GM08714 (cell line): Measurements from ENCODE around the gene NUP85.
"Not testable (repeated sequence)": the region's sequence is repeated elsewhere in the genome, so short reads cannot be mapped to it uniquely, and the experiment has no call there.

Source experiments
- H3K4me3 ChIP-seq: fragments of 200-500 bp; sonication (Bioruptor generic); 2 replicates; pipeline ENCODE4 v1.5.1; 2014; ENCODE audit warnings: mild to moderate bottlenecking, low read length, inconsistent platforms
- ZNF274 ChIP-seq: IDR thresholded peaks from 2 replicates; pipeline ENCODE4 v1.6.1; 2012; ENCODE audit warnings: mild to moderate bottlenecking, low read depth, low read length

The NUP85 gene

DNA sequence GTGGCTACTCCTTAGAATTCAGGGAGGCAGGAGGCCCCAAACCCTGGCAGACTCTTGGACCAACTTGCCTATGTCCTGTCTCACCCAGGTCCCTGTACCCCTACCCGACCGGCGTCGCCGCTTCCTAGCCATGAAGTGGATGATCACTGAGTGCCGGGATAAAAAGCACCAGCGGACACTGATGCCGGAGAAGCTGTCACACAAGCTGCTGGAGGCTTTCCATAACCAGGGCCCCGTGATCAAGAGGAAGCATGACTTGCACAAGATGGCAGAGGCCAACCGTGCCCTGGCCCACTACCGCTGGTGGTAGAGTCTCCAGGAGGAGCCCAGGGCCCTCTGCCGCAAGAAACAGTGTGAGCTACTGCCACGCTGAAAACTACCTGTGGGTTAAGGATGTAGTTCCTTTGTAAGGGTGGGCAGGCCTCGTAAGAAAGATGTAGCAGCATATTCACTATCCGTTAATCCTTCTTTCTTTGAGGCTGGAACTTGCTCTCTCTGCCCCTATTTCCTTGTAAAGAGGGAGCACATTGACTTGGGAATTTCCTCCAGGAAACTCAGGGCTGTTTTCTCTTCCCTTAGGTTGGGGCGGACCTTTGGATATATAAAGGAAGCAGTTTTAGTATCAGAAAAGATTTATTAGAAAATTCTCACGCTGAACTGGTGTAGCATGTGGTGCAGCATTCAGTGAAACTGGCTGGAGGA lies 60.3 kb downstream of the NUP85 start:
- no peak for TF ChIP-seq ZNF274
- H3K4me3 ChIP-seq, result no peak overlapping the region

GRCh38 chr17:75266316-75267152 lies 61.1 kb downstream of the NUP85 start:
- TF ChIP-seq ZNF274, result no peak
- no peak overlapping the region for H3K4me3 ChIP-seq

- no peak overlapping the region for H3K4me3 ChIP-seq
- TF ChIP-seq ZNF274, result no peak
Measured at GRCh38 chr17:75267153-75267410, 61.6 kb downstream of the NUP85 start.

- TF ChIP-seq ZNF274, result no peak
- no peak overlapping the region for H3K4me3 ChIP-seq
Measured at GRCh38 chr17:75267411-75268232, 62.1 kb downstream of the NUP85 start.

DNA sequence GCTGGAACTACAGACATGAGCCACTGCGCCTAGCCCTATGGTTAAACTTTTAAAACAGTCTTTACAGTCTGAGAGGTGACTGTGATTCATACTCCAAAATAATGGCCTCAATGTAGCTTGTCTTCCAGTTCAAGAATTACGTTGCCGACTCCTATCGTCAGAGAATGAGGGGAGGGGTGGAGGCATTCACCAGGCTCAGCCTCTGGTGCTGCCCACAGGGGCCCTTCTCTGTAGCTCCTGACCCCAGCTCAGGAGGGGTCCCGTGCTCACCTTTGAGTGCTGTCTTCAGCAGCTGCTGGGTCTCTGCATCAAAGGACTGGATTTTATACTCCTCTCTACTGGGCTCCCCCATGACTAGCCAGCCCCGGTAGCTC lies 64.4 kb downstream of the NUP85 start:
- no peak for TF ChIP-seq ZNF274
- H3K4me3 ChIP-seq, result peak overlapping the region; percentile 68; the same call in 1 of the 2 replicates

DNA sequence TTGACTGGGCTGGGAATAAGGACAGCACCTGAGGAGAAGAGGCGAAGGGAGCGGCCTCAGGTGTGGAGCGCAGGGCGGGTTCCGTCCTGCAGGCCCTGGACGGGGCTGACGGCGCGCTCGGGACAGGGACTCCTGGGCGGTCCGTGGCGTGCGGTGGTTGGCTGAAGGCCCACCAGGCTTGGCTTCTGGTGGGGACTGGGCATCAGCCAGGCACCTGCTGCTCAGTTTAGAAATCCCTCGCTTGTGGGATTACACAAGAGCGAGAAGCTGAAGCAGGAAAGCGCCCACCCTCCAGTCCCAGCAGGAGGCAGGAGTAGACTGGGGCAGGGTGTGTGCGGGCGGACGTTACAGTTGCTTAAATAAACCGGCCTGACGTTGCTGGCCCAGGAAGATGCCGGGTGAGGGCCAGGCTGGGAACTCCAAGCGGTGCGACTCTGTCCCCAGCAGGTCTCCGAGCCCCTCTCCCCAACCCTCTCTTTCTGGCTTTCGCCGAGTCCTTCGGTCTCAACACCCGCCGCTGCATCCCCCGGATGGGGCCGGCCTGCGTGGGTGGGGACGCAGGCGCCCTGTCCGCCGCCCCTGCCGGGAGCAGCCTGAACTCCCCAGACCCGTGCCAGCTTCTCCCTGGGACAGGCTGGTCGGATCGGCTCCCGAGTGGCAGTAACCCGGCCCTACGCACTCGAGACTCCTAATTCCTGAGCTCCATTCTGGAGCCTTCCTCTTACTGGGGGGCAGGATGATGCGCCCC lies 64.9 kb downstream of the NUP85 start:
- peak overlapping the region; percentile 68 for H3K4me3 ChIP-seq
- TF ChIP-seq ZNF274, result no peak

DNA sequence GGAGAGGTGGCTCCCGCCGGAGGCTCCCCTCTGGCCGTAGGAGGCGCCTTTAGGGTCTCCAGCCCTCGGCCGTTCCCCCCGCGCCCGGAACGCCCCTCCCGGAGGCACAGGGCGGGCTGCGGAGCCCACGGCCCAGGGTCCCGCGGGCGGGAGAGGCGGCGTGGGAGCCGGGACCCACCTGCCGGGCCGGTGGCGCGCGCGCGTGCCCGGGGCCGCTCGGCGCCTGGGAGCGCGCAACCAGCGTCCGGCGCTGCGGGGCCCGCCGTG lies 65.4 kb downstream of the NUP85 start, which contains the start of gene MIF4GD:
Gene MIF4GD, minus strand, starts transcription at position 266 of the 267 bp plus-strand sequence. CDS start 1,036 bp downstream, outside the sequence.
- H3K4me3 ChIP-seq, result peak within 1 kb of the TSS; percentile 70
- no peak for TF ChIP-seq ZNF274

DNA sequence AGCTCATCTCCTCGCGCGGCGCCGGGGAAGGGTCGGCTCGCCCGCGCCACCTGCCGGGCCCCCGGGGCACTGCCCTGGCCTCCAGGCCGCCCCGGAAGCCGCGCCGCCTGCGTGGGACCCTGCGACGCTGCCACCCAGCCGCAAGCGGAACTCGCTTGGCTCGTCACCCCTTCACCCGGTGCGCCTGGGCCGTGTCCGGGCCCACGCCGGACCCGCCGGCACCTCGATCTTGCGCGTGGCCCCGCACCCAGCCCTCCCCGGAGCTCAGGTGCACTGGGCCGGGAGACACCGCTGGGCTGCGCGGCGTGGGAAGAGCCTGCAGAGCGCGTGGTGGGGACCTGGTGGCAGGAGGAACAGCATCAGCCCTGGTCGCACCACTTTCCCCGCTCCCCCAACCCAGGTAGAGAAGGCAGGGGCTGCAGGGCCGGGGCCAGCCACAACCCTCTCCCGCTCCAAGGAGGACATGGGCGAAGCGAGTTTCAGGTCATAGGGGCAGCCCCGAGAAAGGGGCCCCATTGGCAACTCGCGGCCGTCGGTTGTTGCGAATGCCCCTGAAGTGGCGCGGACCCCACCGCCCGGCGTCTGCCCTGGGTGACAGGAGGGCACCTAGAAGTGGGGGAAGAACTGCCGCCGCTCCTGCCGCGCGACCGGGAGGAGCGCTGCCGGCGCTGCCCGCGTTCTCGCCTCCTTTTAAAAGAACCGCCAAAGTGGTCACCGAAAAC lies 65.9 kb downstream of the NUP85 start:
- no peak for TF ChIP-seq ZNF274
- H3K4me3 ChIP-seq, result peak overlapping the region; percentile 70

DNA sequence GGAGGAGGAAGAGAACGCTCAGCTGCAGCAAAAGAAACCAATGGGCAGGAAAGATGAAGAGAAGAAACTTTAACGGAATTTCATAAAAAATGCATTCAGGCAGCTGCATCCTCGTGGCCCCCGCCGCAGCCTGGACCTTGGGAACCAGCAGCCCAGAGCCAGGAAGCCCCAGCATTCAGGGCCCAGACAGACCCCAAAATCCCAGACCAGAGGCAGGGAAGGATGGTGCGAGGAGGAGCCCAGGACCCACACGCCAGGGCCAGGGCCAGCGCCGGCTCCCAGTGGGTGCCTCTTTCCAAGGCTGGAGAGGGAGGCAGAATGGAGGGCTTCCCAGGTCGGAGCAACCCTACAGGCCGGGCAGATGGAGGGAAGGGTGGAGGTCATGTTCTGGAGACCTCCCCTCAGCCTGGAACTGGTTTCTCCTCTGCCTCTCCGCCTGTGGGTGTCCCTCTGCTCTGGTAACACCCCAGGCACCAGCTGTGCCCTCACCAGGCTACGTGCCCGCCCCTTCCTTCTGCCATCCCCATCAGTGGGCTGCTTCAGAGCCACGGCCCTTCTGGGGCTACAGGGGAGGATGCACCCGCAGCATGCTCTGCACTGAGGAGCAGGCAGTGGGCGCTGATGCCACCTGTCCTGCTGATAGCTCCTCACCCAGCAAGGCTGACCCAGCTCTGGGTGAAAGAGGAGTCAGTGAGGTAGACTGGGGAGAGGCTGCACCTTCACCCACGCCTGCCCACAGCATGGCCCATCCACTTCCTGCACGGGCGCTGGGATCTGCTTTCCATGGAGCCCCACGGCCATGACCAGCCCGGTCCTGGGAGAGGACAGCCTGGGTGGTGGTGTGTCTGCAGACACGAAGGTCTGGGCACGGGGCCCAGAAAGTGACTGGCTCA lies 66.7 kb downstream of the NUP85 start:
- no peak for TF ChIP-seq ZNF274
- H3K4me3 ChIP-seq, result peak overlapping the region; percentile 70

DNA sequence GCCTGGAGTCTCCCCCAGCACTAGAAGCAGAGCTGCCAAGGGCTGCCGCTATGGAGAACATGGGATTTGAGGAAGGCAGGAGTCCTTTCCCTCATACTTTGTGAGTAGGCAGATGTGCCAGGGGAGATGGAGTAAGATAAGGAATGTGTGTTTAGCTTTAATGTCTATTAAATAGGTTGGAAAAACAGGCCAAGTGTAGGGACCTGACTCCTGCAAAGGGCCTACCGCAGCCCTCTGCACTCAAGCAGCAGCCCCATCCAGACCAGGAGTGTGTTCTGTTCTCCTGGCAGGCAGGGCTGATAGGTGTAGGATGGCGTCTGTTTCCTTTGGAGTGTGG lies 67.3 kb downstream of the NUP85 start:
- no peak overlapping the region for H3K4me3 ChIP-seq
- TF ChIP-seq ZNF274, result no peak

DNA sequence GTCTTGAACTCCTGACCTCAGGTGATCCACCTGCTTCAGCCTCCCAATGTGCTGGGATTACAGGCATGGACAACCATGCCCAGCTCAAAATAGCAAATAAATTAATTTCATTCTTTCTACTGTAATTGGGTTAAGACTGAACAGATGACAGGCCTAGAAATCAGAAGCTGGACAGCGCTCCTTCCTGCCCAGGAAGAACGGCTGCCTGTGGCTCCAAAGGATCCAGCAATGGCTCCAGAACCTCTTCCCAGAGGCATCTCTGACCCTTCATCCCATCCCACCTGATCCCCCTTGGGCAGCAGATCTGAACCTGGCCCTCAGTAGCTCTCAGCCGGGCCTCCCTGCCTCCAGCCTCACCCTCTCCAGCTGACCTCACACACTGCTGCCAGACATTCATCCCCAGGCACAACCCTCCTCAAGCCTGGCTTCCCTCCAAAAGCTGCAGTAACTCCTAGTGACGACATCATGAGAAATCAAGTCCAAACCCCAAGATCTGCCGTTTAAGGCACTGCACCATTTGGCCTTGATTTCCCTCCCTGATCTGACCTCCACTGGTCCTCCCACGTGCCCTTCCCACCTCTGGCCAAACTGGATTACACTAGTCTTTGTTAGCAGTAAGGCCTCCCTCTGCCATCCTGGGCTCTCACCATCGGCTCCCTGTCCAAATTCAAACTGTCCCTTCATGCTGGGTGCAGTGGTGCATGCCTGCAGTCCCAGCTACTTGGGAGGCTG lies 68.7 kb downstream of the NUP85 start:
- no peak for TF ChIP-seq ZNF274
- no peak overlapping the region for H3K4me3 ChIP-seq

DNA sequence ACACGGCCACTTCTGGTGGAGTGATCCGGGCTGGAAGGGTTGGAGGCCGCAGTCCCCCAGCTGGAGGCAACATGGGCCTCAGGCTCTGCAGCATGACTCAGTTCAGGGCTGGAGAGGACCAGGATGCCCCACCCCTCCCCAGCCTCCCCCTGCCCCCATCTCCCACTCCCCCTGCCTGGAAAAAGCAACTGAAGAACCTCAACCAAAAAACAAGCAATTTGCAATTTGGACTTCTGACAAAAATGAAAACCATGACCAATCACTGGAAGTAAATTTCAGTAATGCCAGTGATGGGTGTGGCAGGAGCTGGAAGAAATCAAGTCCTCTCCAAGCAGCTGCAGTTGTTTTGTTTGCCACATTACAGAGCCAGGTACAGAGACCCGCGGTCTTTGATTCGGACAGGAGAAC lies 72.2 kb downstream of the NUP85 start:
- TF ChIP-seq ZNF274, result no peak
- H3K4me3 ChIP-seq, result no peak overlapping the region

DNA sequence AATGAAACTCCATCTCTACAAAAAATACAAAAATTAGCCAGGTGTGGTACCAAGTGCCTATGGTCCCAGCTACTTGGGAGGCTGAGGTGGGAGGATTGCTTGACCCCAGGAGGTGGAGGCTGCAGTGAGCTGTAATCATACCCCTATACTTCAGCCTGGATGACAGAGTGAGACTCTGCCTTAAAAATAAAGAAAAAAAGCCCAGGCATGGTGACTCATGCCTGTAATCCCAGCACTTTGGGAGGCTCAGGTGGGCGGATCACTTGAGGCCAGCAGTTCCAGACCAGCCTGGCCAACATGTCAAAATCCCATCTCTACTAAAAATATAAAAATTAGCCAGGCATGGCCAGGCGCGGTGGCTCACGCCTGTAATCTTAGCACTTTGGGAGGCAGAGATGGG lies 74.7 kb downstream of the NUP85 start:
- not testable (repeated sequence) for H3K4me3 ChIP-seq
